ENCODE results near the gene AAGAB.

Gene AAGAB

DNA sequence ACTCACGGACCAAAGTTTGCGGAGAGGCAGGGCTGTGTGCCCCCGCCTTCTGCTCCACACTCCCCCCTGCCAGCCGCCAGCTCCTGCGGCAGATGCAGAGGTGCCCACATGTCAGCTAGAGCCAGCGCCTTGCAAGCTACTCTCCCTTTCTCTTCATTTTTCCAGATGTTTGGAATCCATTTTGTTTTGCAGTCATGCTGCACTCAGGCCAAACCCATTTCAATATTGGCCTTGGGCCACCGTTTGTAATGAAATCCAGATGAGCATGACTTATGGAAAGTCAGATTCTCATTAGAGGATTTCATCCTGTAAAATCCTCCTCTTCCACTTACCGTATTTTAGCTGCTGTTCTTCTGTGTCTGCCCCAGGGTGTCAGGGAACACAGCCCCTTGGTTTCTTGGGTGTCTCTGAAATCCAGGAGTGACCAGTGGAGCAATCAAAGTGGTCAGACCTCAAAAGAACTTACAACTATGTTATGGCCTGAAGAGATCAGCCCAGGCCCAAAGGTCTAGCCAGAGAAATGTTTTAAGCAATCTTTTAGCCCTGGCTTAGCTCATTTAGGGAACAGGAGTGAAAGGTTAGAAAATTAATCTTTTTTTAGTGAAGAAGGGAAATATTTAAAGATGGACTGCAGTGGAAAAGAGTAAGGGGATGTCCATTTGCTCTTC lies 65.8 kb downstream of the AAGAB start:
- no peak overlapping the region for H3K4me3 ChIP-seq (replicated peaks; ENCODE audit: low read depth, low read length)
- peaks cover 13% of the 10 kb centered on the region for H3K36me3 ChIP-seq (ENCODE audit: control insufficient read depth, insufficient read depth, low read length)
- no peak for TF ChIP-seq CTCF (IDR thresholded peaks at IDR 0.05; ENCODE audit: insufficient read depth, low read length, poor library complexity, severe bottlenecking)
- DNase-seq (ENCODE audit: extremely low read depth, insufficient read length) = no peak
- H3K27me3 ChIP-seq (replicated peaks; ENCODE audit: control insufficient read depth, insufficient read depth, low read length) = no peaks in the 10 kb centered on the region

DNA sequence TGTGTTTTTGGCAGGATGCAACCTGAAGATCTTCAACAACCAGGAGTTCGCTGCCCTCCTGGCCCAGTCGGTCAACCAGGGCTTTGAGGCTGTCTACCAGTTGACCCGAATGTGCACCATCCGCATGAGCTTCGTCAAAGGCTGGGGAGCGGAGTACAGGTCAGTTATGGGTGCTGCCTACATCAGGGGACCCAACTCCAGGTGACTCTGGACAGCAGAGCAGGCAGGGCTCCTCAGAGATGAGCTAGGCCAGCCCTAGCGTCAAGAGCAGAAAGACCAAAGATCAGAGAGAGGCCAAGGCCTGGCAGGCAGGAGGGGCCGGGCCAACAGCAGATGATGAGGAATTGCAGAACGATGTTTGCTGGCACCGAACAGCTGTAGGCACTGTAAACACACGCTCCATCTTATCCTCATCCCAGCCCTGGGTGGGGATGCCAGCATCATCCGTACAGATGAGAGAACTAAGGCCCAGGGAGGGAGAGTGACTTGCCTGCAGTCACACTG lies 67.1 kb downstream of the AAGAB start:
- peaks cover 16% of the 10 kb centered on the region for H3K36me3 ChIP-seq (ENCODE audit: control insufficient read depth, insufficient read depth, low read length)
- H3K4me3 ChIP-seq (replicated peaks; ENCODE audit: low read depth, low read length) = no peak overlapping the region
- no peaks in the 10 kb centered on the region for H3K27me3 ChIP-seq (replicated peaks; ENCODE audit: control insufficient read depth, insufficient read depth, low read length)
- TF ChIP-seq CTCF (IDR thresholded peaks at IDR 0.05; ENCODE audit: insufficient read depth, low read length, poor library complexity, severe bottlenecking) = no peak
- DNase-seq (ENCODE audit: extremely low read depth, insufficient read length) = no peak

DNA sequence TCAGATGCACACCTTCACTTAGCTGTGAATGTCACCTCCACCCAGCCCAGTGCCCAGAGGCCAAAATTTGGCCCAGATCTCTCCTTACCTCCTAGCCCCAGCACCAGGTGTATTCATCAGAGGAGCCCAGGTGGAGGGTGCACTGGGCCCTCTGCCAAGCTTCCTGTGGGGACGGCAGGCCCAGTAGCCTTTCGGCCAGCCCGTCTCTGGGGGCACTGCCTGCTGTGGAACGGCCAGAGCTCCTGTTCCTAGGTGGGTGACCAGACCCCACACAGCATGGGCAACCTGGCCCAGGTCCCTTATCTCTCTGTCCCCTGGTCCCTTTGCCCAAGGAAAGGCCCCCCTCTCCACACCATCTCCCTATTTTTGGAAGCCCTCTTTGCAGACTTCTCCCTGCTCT lies 67.8 kb downstream of the AAGAB start:
- Histone ChIP-seq H3K27me3 (replicated peaks; ENCODE audit: control insufficient read depth, insufficient read depth, low read length) (no peaks in the 10 kb centered on the region), H3K36me3 (ENCODE audit: control insufficient read depth, insufficient read depth, low read length) (peaks cover 19% of the 10 kb centered on the region), H3K4me3 (replicated peaks; ENCODE audit: low read depth, low read length) (no peak overlapping the region)
- no peak for TF ChIP-seq CTCF (IDR thresholded peaks at IDR 0.05; ENCODE audit: insufficient read depth, low read length, poor library complexity, severe bottlenecking)
- no peak for DNase-seq (ENCODE audit: extremely low read depth, insufficient read length)

GRCh38 chr15:67186226-67186649 lies 68.2 kb downstream of the AAGAB start:
- no peak for TF ChIP-seq CTCF (IDR thresholded peaks at IDR 0.05; ENCODE audit: insufficient read depth, low read length, poor library complexity, severe bottlenecking)
- no peak overlapping the region for H3K4me3 ChIP-seq (replicated peaks; ENCODE audit: low read depth, low read length)
- H3K27me3 ChIP-seq (replicated peaks; ENCODE audit: control insufficient read depth, insufficient read depth, low read length) = no peaks in the 10 kb centered on the region
- peaks cover 19% of the 10 kb centered on the region for H3K36me3 ChIP-seq (ENCODE audit: control insufficient read depth, insufficient read depth, low read length)
- DNase-seq (ENCODE audit: extremely low read depth, insufficient read length) = no peak

- no peak for TF ChIP-seq CTCF (IDR thresholded peaks at IDR 0.05; ENCODE audit: insufficient read depth, low read length, poor library complexity, severe bottlenecking)
- H3K36me3 ChIP-seq (ENCODE audit: control insufficient read depth, insufficient read depth, low read length) = peaks cover 16% of the 10 kb centered on the region
- no peak for DNase-seq (ENCODE audit: extremely low read depth, insufficient read length)
- H3K27me3 ChIP-seq (replicated peaks; ENCODE audit: control insufficient read depth, insufficient read depth, low read length) = no peaks in the 10 kb centered on the region
- no peak overlapping the region for H3K4me3 ChIP-seq (replicated peaks; ENCODE audit: low read depth, low read length)
Measured at GRCh38 chr15:67185621-67186225, 68.7 kb downstream of the AAGAB start.
